Upper lobe of left lung (tissue), 6 donors: ENCODE results near the gene CAPN10. TPM values are rescaled to one million over a fixed set of nuclear protein-coding genes. Genes with fewer than 3 reads are reported as not detected.

Source experiments
- ATAC-seq, 2 donors: fragments of 200-7000 bp; cut with Tn5 transposase; one replicate each; pipeline ENCODE4 v1.9.1; 2022; ENCODE audit warnings: mild to moderate bottlenecking in 2 of 2, moderate library complexity in 2 of 2; ENCODE audit not compliant: low FRiP score in 2 of 2
- DNase-seq, 2 donors: peaks; one replicate each; pipeline ENCODE4 v3.0.0-alpha.2; 2019 to 2020
- H3K27ac ChIP-seq, 4 donors: fragments of 200-600 bp; sonication (generic); one replicate each; pipeline ENCODE4 v1.5.1; 2016 to 2019
- H3K27me3 ChIP-seq, 4 donors: fragments of 200-600 bp; sonication (generic); one replicate each; pipeline ENCODE4 v1.5.1; 2017 to 2019
- H3K36me3 ChIP-seq, 4 donors: fragments of 200-600 bp; sonication (generic); one replicate each; pipeline ENCODE4 v1.5.1; 2016 to 2019
- H3K4me1 ChIP-seq, 4 donors: fragments of 200-600 bp; sonication (generic); one replicate each; pipeline ENCODE4 v1.5.1; 2018 to 2019
- H3K4me3 ChIP-seq, 4 donors: fragments of 200-600 bp; sonication (generic); one replicate each; pipeline ENCODE4 v1.5.1; 2017 to 2019; ENCODE audit warnings: mild to moderate bottlenecking in 2 of 4, moderate library complexity in 1 of 4
- H3K9me3 ChIP-seq, 4 donors: fragments of 200-600 bp; sonication (generic); one replicate each; pipeline ENCODE4 v1.5.1; 2018 to 2019
- CTCF ChIP-seq, 6 experiments: fragments of 450-650 bp in 4 of 6; fragments of 200-600 bp in 2 of 6; sonication (generic) in 2 of 6; IDR thresholded peaks; one replicate each; pipeline ENCODE4 v1.5.1; 2016 to 2019; ENCODE audit warnings: antibody characterized with exemption in 6 of 6
- EP300 ChIP-seq, 4 donors: sonication (generic); formaldehyde crosslinking; IDR thresholded peaks; one replicate each; pipeline ENCODE4 v1.5.1; 2017; ENCODE audit warnings: antibody characterized with exemption in 4 of 4, control low read depth in 2 of 4
- POLR2A ChIP-seq, 4 donors: fragments of 450-650 bp; IDR thresholded peaks; one replicate each; pipeline ENCODE4 v1.5.1; 2016 to 2017; ENCODE audit warnings: antibody characterized with exemption in 4 of 4, mild to moderate bottlenecking in 2 of 4
- POLR2AphosphoS5 ChIP-seq, 2 donors: sonication (generic); formaldehyde crosslinking; IDR thresholded peaks; one replicate each; pipeline ENCODE4 v1.5.1; 2017; ENCODE audit warnings: antibody characterized with exemption in 2 of 2
- WGBS, 2 donors: methylation state at CpG; one replicate each; pipeline ENCODE4 v1.1.5; 2017 to 2018; 5-methylcytosine and 5-hydroxymethylcytosine counted together
- total RNA-seq, 6 donors: library from RNA; depleted of rRNA in 4 of 6; stranded (reverse); fragments of >200 nt in 4 of 6; gene quantifications; one replicate each; pipeline versions ENCODE4 v1.1.0 to v1.2.1, GENCODE V29; 2016 to 2021
- donor health status: DM: no; HTN: no; CAD: no; lungs with moderate emphysema.
- donor health status: DM: no; HTN: yes; CAD: no; lungs with severe emphysema.

The CAPN10 gene
- total RNA-seq, 6 donors from 2014 or later: 35.3 to 118 (median 38.9) TPM

GRCh38 chr2:240558236-240558761, 28.2 kb upstream of the CAPN10 start:
- H3K4me3 ChIP-seq: peak overlapping the region in 3 of 4 donors; percentile 47 to 54 (median 53)
- no peaks in the 10 kb centered on the region for H3K27me3 ChIP-seq
- H3K9me3 ChIP-seq: no peaks in the 10 kb centered on the region
- TF ChIP-seq CTCF (IDR thresholded peaks at IDR 0.05): no peak
- DNase-seq: no peak
- peaks cover 44 to 65% (median 48%) of the 10 kb centered on the region in 4 donors for H3K4me1 ChIP-seq
- no peak overlapping the region for H3K27ac ChIP-seq
- WGBS, 2 donors: 84 to 86% methylated on average over 16 to 18 of the region's 18 CpGs
- peaks cover 0 to under 1% (median 0%) of the 10 kb centered on the region in 4 donors for H3K36me3 ChIP-seq
- no peak for ATAC-seq

GRCh38 chr2:240559286-240559685, 27.2 kb upstream of the CAPN10 start:
- Histone ChIP-seq H3K27me3 (no peaks in the 10 kb centered on the region), H3K27ac (peak overlapping the region in 1 of 4 donors; percentile 99), H3K4me3 (peak overlapping the region in 1 of 4 donors; percentile 90), H3K9me3 (no peaks in the 10 kb centered on the region), H3K36me3 (no peaks in the 10 kb centered on the region), H3K4me1 (peaks cover 45 to 74% (median 51%) of the 10 kb centered on the region in 4 donors)
- DNase-seq: no peak
- ATAC-seq: no peak
- WGBS, 2 donors: 95 to 100% methylated on average over 3 of the region's 3 CpGs
- TF ChIP-seq EP300 (IDR thresholded peaks at IDR 0.05) (no peak), CTCF (IDR thresholded peaks at IDR 0.05) (no peak), POLR2AphosphoS5 (IDR thresholded peaks at IDR 0.05) (no peak), POLR2A (IDR thresholded peaks at IDR 0.05) (no peak)

GRCh38 chr2:240560084-240560479, 26.5 kb upstream of the CAPN10 start, which contains the start of gene DUSP28:
TSS of gene DUSP28 (plus strand) at chr2:240560357. CDS start at chr2:240560685, 328 bp downstream.
- peaks cover 49 to 82% (median 59%) of the 10 kb centered on the region in 4 donors for H3K4me1 ChIP-seq
- peak; percentile 92 for ATAC-seq
- H3K9me3 ChIP-seq: no peaks in the 10 kb centered on the region
- TF ChIP-seq POLR2AphosphoS5 (IDR thresholded peaks at IDR 0.05) (peak; percentile 95 to 97), POLR2A (IDR thresholded peaks at IDR 0.05) (peak in 3 of 4 donors; percentile 88 to 92 (median 92)), EP300 (IDR thresholded peaks at IDR 0.05) (peak in 1 of 4 donors; percentile 38), CTCF (IDR thresholded peaks at IDR 0.05) (peak in 1 of 6 experiments; percentile 22)
- peak within 1 kb of the TSS; percentile 98 to 100 (median 98) for H3K27ac ChIP-seq
- H3K4me3 ChIP-seq: peak within 1 kb of the TSS; percentile 90 to 98 (median 92)
- no peaks in the 10 kb centered on the region for H3K36me3 ChIP-seq
- H3K27me3 ChIP-seq: no peaks in the 10 kb centered on the region
- WGBS, 2 donors: 1% methylated on average over 20 to 39 of the region's 39 CpGs
- peak; percentile 95 to 100 for DNase-seq

GRCh38 chr2:240560480-240561324, 25.8 kb upstream of the CAPN10 start:
- H3K4me1 ChIP-seq: peaks cover 55 to 88% (median 65%) of the 10 kb centered on the region in 4 donors
- H3K9me3 ChIP-seq: no peaks in the 10 kb centered on the region
- peak; percentile 98 to 100 for DNase-seq
- H3K27ac ChIP-seq: peak overlapping the region; percentile 98 to 100 (median 98)
- H3K4me3 ChIP-seq: peak overlapping the region; percentile 90 to 98 (median 92)
- TF ChIP-seq POLR2AphosphoS5 (IDR thresholded peaks at IDR 0.05) (peak; percentile 68 to 87), EP300 (IDR thresholded peaks at IDR 0.05) (no peak), CTCF (IDR thresholded peaks at IDR 0.05) (peak; percentile 32 to 63 (median 56)), POLR2A (IDR thresholded peaks at IDR 0.05) (peak; percentile 71 to 96 (median 79))
- H3K36me3 ChIP-seq: no peaks in the 10 kb centered on the region
- ATAC-seq: peak; percentile 92 to 94
- no peaks in the 10 kb centered on the region for H3K27me3 ChIP-seq
- 0% methylated on average over 39 of the region's 101 CpGs; no CpG with 5 or more reads in 1 of the 2 donors for WGBS, 2 donors
